Ovary (tissue), 9 donors: ENCODE results near the gene TEX47. TPM values are rescaled to one million over a fixed set of nuclear protein-coding genes. Genes with fewer than 3 reads are reported as not detected.

Source experiments
- DNase-seq, 5 donors: peaks; one replicate each; pipeline ENCODE4 v3.0.0-alpha.2; 2019 to 2020
- H3K27ac ChIP-seq, 2 donors: fragments of 200-600 bp; one replicate each; pipeline versions ENCODE4 v1.5.1 to v1.8.0; 2019 to 2022
- H3K27me3 ChIP-seq: fragments of 200-600 bp; one replicate; pipeline ENCODE4 v1.8.0; 2022
- H3K36me3 ChIP-seq: fragments of 200-600 bp; sonication (generic); one replicate; pipeline ENCODE4 v1.5.1; 2019
- H3K4me1 ChIP-seq: one replicate; pipeline ENCODE4 v1.8.1; 2013; ENCODE audit warnings: mild to moderate bottlenecking, moderate library complexity; ENCODE audit not compliant: insufficient read depth
- H3K4me3 ChIP-seq: fragments of 200-600 bp; sonication (generic); one replicate; pipeline ENCODE4 v1.5.1; 2017
- H3K9me3 ChIP-seq, 2 donors: fragments of 200-600 bp in 1 of 2; sonication (generic) in 1 of 2; one replicate each; pipeline versions ENCODE4 v1.5.1 to v1.8.1; 2013 to 2019; ENCODE audit warnings: mild to moderate bottlenecking in 1 of 2, moderate library complexity in 1 of 2
- CTCF ChIP-seq, 3 donors: fragments of 450-650 bp in 2 of 3; fragments of 200-600 bp in 1 of 3; IDR thresholded peaks; one replicate each; pipeline versions ENCODE4 v1.5.1 to v1.8.0; 2016 to 2022; ENCODE audit warnings: antibody characterized with exemption in 3 of 3, mild to moderate bottlenecking in 1 of 3
- EP300 ChIP-seq: sonication (generic); formaldehyde crosslinking; IDR thresholded peaks from one replicate; pipeline ENCODE4 v1.6.1; 2017; ENCODE audit warnings: antibody characterized with exemption
- POLR2A ChIP-seq: fragments of 450-650 bp; IDR thresholded peaks from one replicate; pipeline ENCODE4 v1.6.1; 2017; ENCODE audit warnings: antibody characterized with exemption, mild to moderate bottlenecking, moderate library complexity
- WGBS, 3 donors: extraction: QIAGEN DNeasy Blood & Tissue Kit in 1 of 3; methylation state at CpG; one replicate each; pipeline versions ENCODE4 v1.1.5 to v1.1.7; 2013 to 2017; 5-methylcytosine and 5-hydroxymethylcytosine counted together
- intact Hi-C, 4 donors: fragments of 100-400 bp; cut with DNase I; formaldehyde crosslinking; loops; one replicate each; pipeline versions ENCODE4 v1.11.0 to v1.15.1; 2022 to 2023
- polyA plus RNA-seq, 2 donors: library from polyadenylated mRNA; stranded (reverse); fragments of 200-250 nt in 1 of 2; fragments of 350-450 nt in 1 of 2; fragmentation: Illumina TruSeq in 1 of 2; extraction: RNeasy Lipid Tissue Mini Kit (QIAGEN cat#74804) in 1 of 2; gene quantifications; one replicate each; pipeline ENCODE4 v1.2.3, GENCODE V29; 2013 to 2014
- total RNA-seq, 7 donors: library from RNA; depleted of rRNA in 2 of 7; stranded (reverse); fragments of >200 nt in 2 of 7; fragmentation: NEBNext Ultra II Directional in 3 of 7; extraction: Animal tissue kit (Norgen Biotek cat#: 25700) in 3 of 7; gene quantifications; one replicate each; pipeline versions ENCODE4 v1.1.0 to v1.2.4, GENCODE V29; 2016 to 2023
- donor health status: DM: no; HTN: no; CAD: no; lungs with moderate emphysema.
- donor health status: DM: no; HTN: no; CAD: no.
- donor health status: Bipolar disorder and iron deficiency.
- donor health status: DM: yes; HTN: yes; CAD: no.
- donor health status: DM: no; HTN: no; CAD: no.
- donor health status: DM: yes; HTN: yes; CAD: no.

TEX47 gene
- total and polyA plus RNA-seq, 9 donors, result not detected

GRCh38 chr7:88792361-88792760 is 3.2 kb downstream of the TEX47 start:
- intact Hi-C loops, result loop anchor here in 1 of 4 donors (10.0 kb wide), 1 partner anchor 832 kb away; no protein-coding TSS in a partner anchor
- H3K4me1 ChIP-seq, result no peaks in the 10 kb centered on the region
- no peaks in the 10 kb centered on the region for H3K27me3 ChIP-seq
- WGBS, 3 donors, result 73 to 80% (median 78%) methylated on average over 3 of the region's 3 CpGs
- H3K9me3 ChIP-seq, result no peaks in the 10 kb centered on the region
- H3K27ac ChIP-seq, result no peak overlapping the region
- no peak for DNase-seq
- no peak for TF ChIP-seq EP300
- TF ChIP-seq POLR2A, result no peak
- no peak for TF ChIP-seq CTCF (IDR thresholded peaks at IDR 0.05)
- no peaks in the 10 kb centered on the region for H3K36me3 ChIP-seq
- H3K4me3 ChIP-seq, result no peak overlapping the region

- no peak for TF ChIP-seq EP300
- TF ChIP-seq POLR2A, result no peak
- no peaks in the 10 kb centered on the region for H3K27me3 ChIP-seq
- no peak overlapping the region for H3K27ac ChIP-seq
- H3K9me3 ChIP-seq, result no peaks in the 10 kb centered on the region
- H3K4me1 ChIP-seq, result no peaks in the 10 kb centered on the region
- DNase-seq, result no peak
- intact Hi-C loops, result loop anchor here in 1 of 4 donors (10.0 kb wide), 1 partner anchor 833 kb away; no protein-coding TSS in a partner anchor
- no peak overlapping the region for H3K4me3 ChIP-seq
- H3K36me3 ChIP-seq, result no peaks in the 10 kb centered on the region
- 71 to 93% (median 84%) methylated on average over 4 of the region's 4 CpGs for WGBS, 3 donors
These were observed 3.6 kb downstream of the TEX47 start for GRCh38 chr7:88791891-88792290.

- intact Hi-C loops, result loop anchor here in 1 of 4 donors (10.0 kb wide), 1 partner anchor 835 kb away; no protein-coding TSS in a partner anchor
- no peak overlapping the region for H3K4me3 ChIP-seq
- no peaks in the 10 kb centered on the region for H3K9me3 ChIP-seq
- H3K27ac ChIP-seq, result no peak overlapping the region
- 50 to 64% (median 59%) methylated on average over 2 of the region's 2 CpGs for WGBS, 3 donors
- no peaks in the 10 kb centered on the region for H3K27me3 ChIP-seq
- TF ChIP-seq POLR2A, result no peak
- TF ChIP-seq CTCF (IDR thresholded peaks at IDR 0.05), result peak in 1 of 3 donors; percentile 30
- no peaks in the 10 kb centered on the region for H3K36me3 ChIP-seq
- H3K4me1 ChIP-seq, result no peaks in the 10 kb centered on the region
- no peak for DNase-seq
These were observed 6.0 kb downstream of the TEX47 start for GRCh38 chr7:88789480-88790064.

- Histone ChIP-seq H3K27ac (no peak overlapping the region), H3K27me3 (no peaks in the 10 kb centered on the region), H3K9me3 (no peaks in the 10 kb centered on the region), H3K36me3 (no peaks in the 10 kb centered on the region), H3K4me1 (no peaks in the 10 kb centered on the region), H3K4me3 (no peak overlapping the region)
- DNase-seq, result no peak
- 73 to 81% (median 76%) methylated on average over 2 of the region's 2 CpGs for WGBS, 3 donors
- TF ChIP-seq EP300 (no peak), CTCF (IDR thresholded peaks at IDR 0.05) (no peak), POLR2A (no peak)
- intact Hi-C loops, result no loop called here
These were observed 7.8 kb downstream of the TEX47 start for GRCh38 chr7:88787777-88788176.

- no peaks in the 10 kb centered on the region for H3K9me3 ChIP-seq
- no peaks in the 10 kb centered on the region for H3K4me1 ChIP-seq
- no peak for DNase-seq
- no peaks in the 10 kb centered on the region for H3K36me3 ChIP-seq
- H3K27me3 ChIP-seq, result no peaks in the 10 kb centered on the region
- H3K27ac ChIP-seq, result no peak overlapping the region
- H3K4me3 ChIP-seq, result no peak overlapping the region
- intact Hi-C loops, result no loop called here
- TF ChIP-seq CTCF (IDR thresholded peaks at IDR 0.05), result no peak
- TF ChIP-seq EP300, result no peak
- no peak for TF ChIP-seq POLR2A
These were observed 19.7 kb downstream of the TEX47 start for GRCh38 chr7:88775838-88776237.
